Stimulated activated CD4-positive, alpha-beta T cell treated with anti-CD3 and anti-CD28 coated beads, Interleukin-1b, Interleukin-23, amount 100 ng/mL, for 24 hours (primary cell): Measurements from ENCODE around the gene OR1N2.
"Not testable (repeated sequence)": the region's sequence is repeated elsewhere in the genome, so short reads cannot be mapped to it uniquely, and the experiment has no call there.

ENCODE experiments used
- DNase-seq, 4 experiments: peaks; one replicate each; pipeline ENCODE4 v3.0.0-alpha.2; 2020; ENCODE audit warnings: low read depth in 4 of 4, low spot score in 1 of 4

OR1N2 gene, protein sequence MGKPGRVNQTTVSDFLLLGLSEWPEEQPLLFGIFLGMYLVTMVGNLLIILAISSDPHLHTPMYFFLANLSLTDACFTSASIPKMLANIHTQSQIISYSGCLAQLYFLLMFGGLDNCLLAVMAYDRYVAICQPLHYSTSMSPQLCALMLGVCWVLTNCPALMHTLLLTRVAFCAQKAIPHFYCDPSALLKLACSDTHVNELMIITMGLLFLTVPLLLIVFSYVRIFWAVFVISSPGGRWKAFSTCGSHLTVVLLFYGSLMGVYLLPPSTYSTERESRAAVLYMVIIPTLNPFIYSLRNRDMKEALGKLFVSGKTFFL

DNA sequence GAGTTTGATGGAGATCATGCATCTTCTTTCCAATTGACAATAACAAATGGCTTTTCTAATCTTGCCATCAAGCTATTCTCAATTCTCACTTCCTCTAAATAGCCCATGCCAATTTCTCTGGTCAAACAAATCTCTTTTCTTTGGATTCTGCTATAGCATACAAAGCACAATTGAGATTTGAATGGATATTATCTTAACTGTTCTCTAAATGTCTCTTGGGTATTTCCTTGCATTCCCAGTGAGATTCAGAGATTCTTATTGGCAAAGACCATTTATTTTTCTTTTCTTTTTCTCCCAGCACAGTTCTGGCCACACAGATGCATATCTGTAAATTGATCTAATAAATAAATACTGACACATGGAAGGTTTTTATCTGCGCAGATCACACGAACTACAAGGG, at the start of gene OR1N2:
Gene OR1N2, plus strand, starts transcription at position 301 of the 400 bp plus-strand sequence. CDS start 100 bp downstream, outside the sequence.
- no peak for DNase-seq

DNA sequence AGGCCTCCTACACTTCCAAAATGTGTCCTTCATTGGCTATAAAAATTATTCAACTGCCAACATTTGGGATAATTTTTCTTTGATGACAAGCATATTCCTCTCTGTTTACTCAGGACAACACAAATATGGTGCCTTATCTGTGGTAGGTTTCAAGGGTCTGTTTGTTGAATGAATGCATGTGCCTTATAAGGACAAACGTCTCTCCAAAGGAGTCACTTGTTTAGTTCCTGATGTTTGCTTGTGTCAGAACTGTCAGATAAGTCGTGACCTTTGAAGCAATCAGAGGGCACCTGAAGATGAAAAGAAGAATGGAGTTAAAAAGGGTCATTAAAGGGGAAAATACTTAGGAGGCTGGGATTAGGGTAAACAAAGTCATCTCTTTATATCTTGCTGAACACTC, 45.9 kb upstream of the OR1N2 start:
- no peak for DNase-seq

DNA sequence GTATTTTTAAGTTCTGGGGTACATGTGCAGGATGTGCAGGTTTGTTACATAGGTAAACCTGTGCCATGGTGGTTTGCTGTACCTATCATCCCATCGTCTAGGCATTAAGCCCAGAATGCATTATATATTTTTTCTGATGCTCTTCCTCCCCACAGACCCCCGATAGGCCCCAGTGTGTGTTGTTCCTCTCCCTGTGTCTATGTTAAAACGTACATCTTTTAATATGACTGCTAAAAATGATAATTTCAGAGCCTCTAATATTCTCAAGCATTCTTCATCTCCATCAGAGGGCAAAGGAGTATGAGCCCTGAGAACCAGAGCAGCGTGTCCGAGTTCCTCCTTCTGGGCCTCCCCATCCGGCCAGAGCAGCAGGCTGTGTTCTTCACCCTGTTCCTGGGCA, 42.4 kb upstream of the OR1N2 start, which contains the start of gene OR1J2:
Gene OR1J2, plus strand, starts transcription at position 301 of the 400 bp plus-strand sequence. Its CDS starts 0 bp downstream, at position 301.
- DNase-seq = no peak

DNA sequence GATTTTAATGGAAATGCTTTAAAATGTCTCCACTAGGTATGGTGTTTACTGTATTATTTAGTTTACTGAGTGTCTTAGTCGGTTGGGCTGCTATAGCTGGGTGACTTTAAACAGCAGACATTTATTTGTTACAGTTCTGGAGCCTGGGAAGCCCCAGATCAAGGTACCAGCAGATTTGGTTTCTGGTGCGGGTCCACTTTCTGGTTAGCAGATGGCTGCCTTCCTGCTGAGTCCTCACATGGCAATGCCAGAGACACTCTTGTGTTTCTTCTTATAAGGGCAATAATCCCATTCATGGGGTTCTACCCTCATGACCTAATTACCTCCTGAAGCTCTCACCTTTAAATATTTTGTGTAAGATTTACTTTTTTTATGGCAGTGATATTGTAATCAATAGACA, 34.7 kb upstream of the OR1N2 start:
- DNase-seq = no peak

DNA sequence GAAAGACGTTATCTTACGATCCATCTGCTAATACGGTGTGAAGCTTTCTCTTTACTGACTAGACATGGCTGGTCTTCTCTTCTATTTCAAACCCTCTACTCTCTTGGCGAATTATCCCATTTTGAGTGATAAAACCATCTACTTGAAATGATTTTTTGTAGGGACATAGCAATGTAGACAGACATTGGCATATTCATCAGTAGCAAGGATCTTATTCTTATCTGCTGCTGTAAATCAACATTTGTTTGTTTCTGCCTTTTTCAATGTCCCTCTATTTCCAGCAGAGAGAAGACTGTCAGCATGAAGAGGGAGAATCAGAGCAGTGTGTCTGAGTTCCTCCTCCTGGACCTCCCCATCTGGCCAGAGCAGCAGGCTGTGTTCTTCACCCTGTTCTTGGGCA, 34.1 kb upstream of the OR1N2 start, which contains the start of gene OR1J4:
Gene OR1J4, plus strand, starts transcription at position 301 of the 400 bp plus-strand sequence. Its CDS starts 0 bp downstream, at position 301.
- no peak for DNase-seq

DNA sequence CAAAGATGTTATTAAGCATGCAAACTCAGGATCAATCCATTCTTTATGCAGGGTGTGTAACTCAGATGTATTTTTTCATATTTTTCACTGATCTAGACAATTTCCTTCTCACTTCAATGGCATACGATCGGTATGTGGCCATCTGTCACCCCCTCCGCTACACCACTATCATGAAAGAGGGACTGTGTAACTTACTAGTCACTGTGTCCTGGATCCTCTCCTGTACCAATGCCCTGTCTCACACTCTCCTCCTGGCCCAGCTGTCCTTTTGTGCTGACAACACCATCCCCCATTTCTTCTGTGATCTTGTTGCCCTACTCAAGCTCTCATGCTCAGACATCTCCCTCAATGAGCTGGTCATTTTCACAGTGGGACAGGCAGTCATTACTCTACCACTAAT, 33.5 kb upstream of the OR1N2 start:
- no peak for DNase-seq

DNA sequence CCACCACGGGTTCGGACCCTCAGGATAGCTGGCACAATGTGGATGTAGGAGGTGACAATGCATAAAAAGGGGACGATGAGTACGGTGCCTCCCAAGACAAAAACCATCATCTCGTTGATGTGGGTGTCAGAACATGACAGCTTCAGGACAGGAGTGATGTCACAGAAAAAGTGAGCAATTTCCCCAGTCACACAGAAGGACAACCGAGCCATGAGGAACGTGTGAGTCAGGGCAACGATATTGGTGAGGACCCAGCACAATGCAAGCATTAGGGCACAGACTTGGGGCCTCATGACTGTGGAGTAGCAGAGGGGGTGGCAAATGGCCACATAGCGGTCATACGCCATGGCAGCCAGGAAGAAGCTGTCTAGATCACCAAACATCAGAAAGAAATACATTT, 26.3 kb upstream of the OR1N2 start:
- DNase-seq = peak in 1 of 4 experiments; percentile 14

DNA sequence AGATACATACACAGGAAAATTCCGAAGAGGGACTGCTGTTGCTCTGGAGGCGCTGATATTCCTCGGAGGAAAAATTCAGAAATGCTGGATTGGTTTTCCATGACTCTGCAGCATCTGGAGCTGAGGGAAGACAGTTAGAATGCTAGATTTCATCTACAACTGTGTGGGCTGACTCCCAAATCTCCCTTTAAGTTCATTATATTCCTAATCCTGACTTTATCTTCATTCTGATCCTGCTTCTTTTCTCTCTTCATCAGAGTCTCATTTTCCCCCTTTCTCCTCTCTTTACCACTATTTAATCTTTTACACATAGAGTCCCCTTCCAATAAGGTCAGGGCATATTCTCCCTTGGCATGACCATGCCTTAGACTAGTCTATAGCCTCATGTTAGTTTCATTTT, 25.7 kb upstream of the OR1N2 start, which contains the start of gene OR1N1:
Gene OR1N1, minus strand, starts transcription at position 101 of the 400 bp plus-strand sequence. Its CDS starts 0 bp downstream, at position 101.
- DNase-seq = no peak

DNA sequence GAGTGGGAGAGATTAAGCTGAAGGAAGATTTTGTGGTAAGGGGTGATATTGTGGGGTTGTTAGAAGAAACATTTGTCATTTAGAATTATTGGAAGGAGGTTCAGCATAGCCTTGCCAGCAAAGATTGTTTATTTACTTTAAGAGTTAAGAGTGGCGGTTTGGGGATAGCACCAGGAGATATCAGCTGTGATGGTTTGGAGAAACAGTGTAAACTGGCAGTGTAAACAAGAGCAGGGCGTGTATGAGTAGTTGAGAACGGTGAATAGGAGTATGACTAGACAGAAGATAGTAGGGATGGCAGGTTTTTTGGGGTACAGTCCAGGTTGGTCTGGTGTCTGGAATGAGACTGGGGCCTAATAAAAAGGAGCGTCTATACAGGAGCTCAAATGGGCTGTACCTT, 21.8 kb upstream of the OR1N2 start:
- not testable (repeated sequence) for DNase-seq

DNA sequence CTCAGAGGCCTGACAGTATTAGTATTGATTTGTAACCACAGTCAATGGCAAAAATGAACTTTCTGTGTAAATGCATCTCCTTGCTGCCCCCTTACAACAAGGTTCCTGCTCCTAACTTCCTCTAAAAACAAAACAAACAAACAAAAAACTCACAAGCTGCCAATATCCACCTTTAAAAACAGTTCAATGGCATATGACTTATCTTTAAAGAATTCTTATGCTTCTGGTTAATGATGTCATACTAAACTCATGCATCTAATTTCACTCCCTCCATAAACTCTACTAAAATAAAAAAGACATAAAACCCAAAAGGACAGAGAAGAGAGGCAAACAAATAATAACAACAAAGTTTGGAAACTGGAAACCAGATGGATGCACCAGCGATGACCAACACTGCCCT, 16.8 kb upstream of the OR1N2 start:
- no peak for DNase-seq

DNA sequence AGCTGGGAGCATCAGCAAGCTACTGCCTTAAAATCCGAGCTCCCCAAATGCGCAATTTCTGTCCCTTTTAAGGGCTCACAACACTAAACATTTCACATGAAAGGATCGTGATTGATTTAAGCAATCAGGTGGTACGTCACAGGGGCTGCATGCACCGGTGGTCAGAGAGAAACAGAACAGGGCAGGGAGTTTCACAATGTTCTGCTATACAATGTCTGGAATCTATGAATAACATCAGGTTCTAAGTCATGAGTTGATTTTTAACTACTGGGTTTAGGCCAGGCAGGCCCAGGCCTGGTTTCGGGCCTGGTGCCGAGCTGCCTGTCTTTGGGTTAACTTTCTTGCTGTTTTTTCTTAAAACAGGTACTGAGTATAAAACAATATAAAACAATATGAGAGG, 15.8 kb upstream of the OR1N2 start:
- DNase-seq = not testable (repeated sequence)

DNA sequence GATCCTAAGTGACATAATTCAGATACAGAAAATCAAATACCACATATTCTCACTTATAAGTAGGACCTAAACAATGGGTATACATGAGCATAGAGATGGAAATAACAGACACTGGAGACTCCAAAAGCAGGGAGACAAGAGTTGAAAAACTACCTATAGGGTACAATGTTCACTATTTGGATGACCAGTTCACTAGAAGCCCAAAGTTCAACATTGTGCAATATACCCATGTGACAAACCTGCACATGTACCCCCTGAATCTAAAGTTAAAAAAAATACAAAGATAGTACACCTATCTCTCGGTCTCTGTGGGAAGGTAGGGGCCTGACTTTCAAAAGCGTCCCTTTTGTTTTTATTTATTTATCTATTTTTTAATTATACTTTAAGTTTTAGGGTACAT, 14.2 kb upstream of the OR1N2 start:
- no peak for DNase-seq

DNA sequence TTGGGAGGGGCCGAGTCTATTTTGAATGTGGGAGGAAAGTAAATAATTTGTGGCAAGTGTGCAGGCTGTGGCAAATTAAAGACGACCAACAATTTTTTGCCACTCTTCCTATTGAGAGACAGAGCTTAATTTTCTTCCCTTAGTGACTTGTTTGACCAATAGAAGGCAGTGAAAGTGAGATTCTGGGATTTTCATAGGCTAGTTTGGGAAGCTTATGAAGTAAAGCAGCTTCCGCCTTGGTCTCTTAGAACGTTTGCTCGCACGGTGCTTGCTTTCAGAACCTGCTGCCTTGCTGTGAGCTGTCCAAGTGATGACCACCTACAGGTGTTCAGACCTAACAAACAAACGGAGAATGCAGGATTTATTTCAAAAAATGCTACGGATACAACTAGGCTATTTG, 6.7 kb upstream of the OR1N2 start:
- no peak for DNase-seq

DNA sequence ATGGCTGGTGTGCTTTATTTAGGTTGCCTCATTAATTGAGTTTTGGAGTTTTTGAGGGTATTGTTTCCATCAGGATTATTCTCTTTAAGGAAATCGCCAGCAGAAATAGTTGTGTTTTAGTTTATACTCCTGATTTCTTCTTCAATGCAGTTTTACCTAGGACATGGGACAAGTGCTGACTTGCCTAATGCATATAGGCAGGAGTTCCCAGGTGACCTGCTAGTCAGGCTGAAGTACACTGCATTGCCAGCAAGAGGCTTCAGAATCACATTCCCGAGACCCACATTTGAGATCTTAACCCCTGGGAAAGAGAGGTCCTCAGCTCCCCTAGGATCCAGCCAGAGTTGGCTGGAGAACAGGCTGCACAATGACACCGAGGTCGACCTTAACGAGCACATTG, 1.5 kb upstream of the OR1N2 start:
- DNase-seq = no peak

DNA sequence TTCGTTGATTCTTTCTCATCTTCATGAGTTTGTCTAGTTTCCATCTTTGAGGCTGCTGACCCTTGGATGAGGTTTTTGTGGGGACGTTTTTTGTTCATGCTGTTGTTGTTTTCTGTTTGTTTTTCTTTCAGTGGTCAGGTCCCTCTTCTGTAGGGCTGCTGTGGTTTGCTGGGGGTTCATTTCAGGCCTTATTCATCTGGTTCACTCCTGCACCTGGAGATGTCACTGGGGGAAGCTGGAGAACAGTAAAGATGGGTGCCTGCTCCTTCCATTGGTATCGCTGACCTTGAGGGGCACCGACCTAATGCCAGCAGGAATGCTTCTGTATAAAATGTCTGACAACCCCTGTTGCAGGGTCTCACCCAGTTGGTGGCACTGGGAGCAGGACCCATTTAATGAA, 8.5 kb downstream of the OR1N2 start:
- DNase-seq = no peak

DNA sequence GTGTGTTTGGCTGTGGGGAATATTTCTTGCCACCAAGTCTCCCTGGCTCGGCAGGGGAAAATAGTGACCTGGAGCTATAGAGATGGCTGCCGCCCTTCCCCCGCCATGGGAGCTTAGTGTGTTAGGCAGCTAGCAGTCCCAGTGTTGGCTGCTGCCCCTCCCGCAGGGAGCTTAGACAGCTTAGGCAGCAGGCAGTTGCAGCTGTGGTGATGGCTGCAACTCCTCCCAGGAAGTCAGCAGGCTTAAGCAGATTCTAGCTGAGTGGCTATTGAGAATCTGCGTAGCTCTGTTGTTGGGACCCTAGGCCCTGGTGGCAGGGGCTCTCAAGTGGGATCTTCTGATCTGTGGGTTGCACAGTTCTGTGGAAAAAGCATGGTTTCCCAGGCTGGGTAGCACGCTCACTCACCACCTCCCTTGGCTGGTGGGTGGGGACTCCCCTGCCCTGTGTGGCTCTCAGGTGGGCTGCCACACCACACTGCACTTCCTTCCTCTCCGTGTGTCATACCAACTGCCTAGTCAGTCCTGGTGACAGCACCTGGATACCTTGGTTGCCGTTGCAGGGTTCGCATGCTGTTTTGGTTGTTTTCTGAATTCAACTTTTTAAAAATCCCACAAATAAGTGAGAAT, 9.3 kb downstream of the OR1N2 start:
- no peak for DNase-seq

DNA sequence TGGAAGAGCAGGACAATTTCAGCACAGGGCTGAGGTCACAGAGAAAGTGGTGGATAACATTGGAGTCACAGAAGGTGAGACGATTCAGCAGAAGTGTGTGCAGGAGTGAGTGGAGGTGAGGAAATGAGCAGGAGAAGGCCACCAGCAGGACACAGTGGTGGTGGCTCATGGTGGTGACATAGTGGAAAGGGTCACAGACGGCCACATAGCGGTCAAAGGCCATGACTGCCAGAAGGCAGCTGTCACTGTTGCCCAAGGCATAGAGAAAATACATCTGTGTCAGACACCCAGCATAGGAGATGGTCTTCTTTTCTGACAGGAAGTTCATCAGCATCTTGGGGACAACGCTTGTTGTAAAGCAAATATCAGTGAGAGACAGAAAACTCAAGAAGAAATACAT, 15.0 kb downstream of the OR1N2 start:
- no peak for DNase-seq

DNA sequence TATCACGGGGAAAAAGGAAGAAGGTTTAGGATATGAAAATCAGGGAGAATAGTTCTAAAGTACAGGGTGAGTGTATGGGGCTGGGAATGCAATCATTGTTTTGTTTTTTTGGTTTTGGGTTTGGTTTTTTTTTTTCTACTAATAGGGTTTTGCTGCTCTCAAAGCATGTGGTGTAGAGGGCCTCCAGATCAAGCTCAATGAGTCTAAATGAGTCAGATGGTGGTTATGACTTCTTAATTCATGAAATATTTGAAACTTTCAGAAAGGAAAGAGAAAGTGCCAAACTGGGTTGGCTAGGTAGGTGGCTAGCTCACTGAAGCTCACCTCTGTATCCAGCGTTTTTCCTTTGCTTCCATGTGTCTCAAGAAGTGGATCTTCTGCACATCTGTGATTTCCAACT, 19.5 kb downstream of the OR1N2 start:
- no peak for DNase-seq

DNA sequence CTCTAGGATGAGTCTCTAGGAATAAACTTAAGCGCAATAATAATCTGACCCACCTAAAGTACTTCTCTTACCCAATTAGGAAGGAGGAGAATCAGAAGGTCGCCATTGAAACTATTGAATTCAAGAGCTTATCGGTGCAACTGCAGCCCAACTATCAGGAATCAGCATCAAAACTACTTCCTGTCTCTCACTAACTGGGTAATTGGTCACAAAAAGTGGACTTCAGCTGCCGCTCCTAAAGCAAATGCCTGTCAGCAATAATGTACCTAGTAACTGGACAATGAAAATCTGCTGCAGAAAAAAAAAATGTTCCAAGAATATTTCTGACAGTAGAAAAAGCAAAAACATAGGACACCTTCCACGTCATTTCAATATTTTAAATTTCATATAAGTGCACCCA, 27.0 kb downstream of the OR1N2 start:
- no peak for DNase-seq

DNA sequence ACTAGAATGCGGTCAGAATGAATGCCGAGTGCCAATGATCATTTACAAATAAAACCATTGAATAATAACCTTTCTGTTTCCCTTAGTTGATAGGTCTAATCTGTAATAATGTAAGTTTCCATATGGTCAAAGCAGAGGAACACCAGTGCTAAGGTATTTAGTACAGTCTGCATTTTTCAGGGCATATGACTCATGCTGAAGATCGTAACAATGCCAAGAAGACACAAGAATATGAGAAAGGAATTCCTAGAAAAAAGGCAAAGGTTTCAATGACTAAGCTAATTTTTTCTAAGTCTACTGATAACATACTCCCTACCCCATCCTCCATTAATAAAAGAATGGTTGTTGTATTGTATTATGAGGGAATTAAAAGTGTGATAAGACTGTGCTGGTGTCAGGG, 27.4 kb downstream of the OR1N2 start:
- no peak for DNase-seq

DNA sequence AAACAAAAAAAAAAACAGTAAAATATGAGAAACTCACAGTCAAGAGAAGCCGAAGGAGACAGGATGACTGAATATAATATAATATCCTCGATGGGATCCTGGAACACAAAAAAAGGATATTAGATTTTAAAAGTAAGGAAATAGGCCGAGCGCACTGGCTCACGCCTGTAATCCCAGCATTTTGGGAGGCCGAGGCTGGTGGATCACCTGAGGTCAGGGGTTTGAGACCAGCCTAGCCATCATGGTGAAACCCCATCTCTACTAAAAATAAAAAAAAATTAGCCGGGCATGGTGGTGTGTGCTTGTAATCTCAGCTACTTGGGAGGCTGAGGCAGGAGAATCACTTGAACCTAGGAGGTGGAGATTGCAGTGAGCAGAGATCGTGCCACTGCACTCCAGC, 30.4 kb downstream of the OR1N2 start, which contains the start of gene OR1L8:
Gene OR1L8, minus strand, starts transcription at position 101 of the 400 bp plus-strand sequence. CDS start 14,907 bp downstream, outside the sequence.
- not testable (repeated sequence) for DNase-seq
